ENCODE results near the gene OPN1SW. TPM values are rescaled to one million over a fixed set of nuclear protein-coding genes. Genes with fewer than 3 reads are reported as not detected.

The OPN1SW gene
- total RNA-seq, 1 donor from 2014 or later: not detected

GRCh38 chr7:128790315-128791041, 14.9 kb upstream of the OPN1SW start:
- intact Hi-C loops (cut with micrococcal nuclease): loop anchor here (1.0 to 5.0 kb wide), 4 partner anchors 51 to 265 kb away; partner anchors contain the start of genes ATP6V1F, CALU and TNPO3
- Mint-ChIP-seq H3K36me3 (ENCODE audit: low read depth) (no peaks in the 10 kb centered on the region), H3K4me3 (peak overlapping the region; percentile 85), H3K4me1 (ENCODE audit: low read depth) (peaks cover 4% of the 10 kb centered on the region), H3K27ac (peak overlapping the region; percentile 27), H3K27me3 (ENCODE audit: insufficient read depth) (peaks cover 34% of the 10 kb centered on the region), H3K9me3 (no peaks in the 10 kb centered on the region)
- no peak for DNase-seq (ENCODE audit: low spot score)

- H3K27ac Mint-ChIP-seq: no peak overlapping the region
- H3K4me1 Mint-ChIP-seq (ENCODE audit: low read depth): peaks cover 4% of the 10 kb centered on the region
- peak overlapping the region; percentile 85 for H3K4me3 Mint-ChIP-seq
- intact Hi-C loops (cut with micrococcal nuclease): no loop called here
- H3K9me3 Mint-ChIP-seq: no peaks in the 10 kb centered on the region
- H3K27me3 Mint-ChIP-seq (ENCODE audit: insufficient read depth): peaks cover 38% of the 10 kb centered on the region
- no peaks in the 10 kb centered on the region for H3K36me3 Mint-ChIP-seq (ENCODE audit: low read depth)
- DNase-seq (ENCODE audit: low spot score): no peak
These were observed 13.1 kb upstream of the OPN1SW start for GRCh38 chr7:128788446-128789412.

GRCh38 chr7:128785738-128786137, 10.1 kb upstream of the OPN1SW start:
- H3K4me1 Mint-ChIP-seq (ENCODE audit: low read depth): peaks cover 4% of the 10 kb centered on the region
- H3K27ac Mint-ChIP-seq: no peak overlapping the region

GRCh38 chr7:128783143-128783861, 7.7 kb upstream of the OPN1SW start:
- no peaks in the 10 kb centered on the region for H3K36me3 Mint-ChIP-seq (ENCODE audit: low read depth)
- peaks cover 19% of the 10 kb centered on the region for H3K27me3 Mint-ChIP-seq (ENCODE audit: insufficient read depth)
- H3K4me3 Mint-ChIP-seq: no peak overlapping the region
- intact Hi-C loops (cut with micrococcal nuclease): no loop called here
- no peaks in the 10 kb centered on the region for H3K9me3 Mint-ChIP-seq
- no peak overlapping the region for H3K27ac Mint-ChIP-seq
- no peak for DNase-seq (ENCODE audit: low spot score)
- H3K4me1 Mint-ChIP-seq (ENCODE audit: low read depth): no peaks in the 10 kb centered on the region

More at GRCh38 chr7:128785738-128786137, 10.1 kb upstream of the OPN1SW start:
- no peak overlapping the region for H3K4me3 Mint-ChIP-seq
- peaks cover 39% of the 10 kb centered on the region for H3K27me3 Mint-ChIP-seq (ENCODE audit: insufficient read depth)
- no peaks in the 10 kb centered on the region for H3K36me3 Mint-ChIP-seq (ENCODE audit: low read depth)
- no peaks in the 10 kb centered on the region for H3K9me3 Mint-ChIP-seq
- intact Hi-C loops (cut with micrococcal nuclease): no loop called here
- DNase-seq (ENCODE audit: low spot score): no peak

- intact Hi-C loops (cut with micrococcal nuclease): no loop called here
- Mint-ChIP-seq H3K4me1 (ENCODE audit: low read depth) (peaks cover 6% of the 10 kb centered on the region), H3K4me3 (no peak overlapping the region), H3K36me3 (ENCODE audit: low read depth) (peaks cover 2% of the 10 kb centered on the region), H3K9me3 (peaks cover 14% of the 10 kb centered on the region), H3K27me3 (ENCODE audit: insufficient read depth) (peaks cover 13% of the 10 kb centered on the region), H3K27ac (no peak overlapping the region)
- no peak for DNase-seq (ENCODE audit: low spot score)
These were observed 6.3 kb upstream of the OPN1SW start for GRCh38 chr7:128781851-128782250.

- peaks cover 21% of the 10 kb centered on the region for H3K9me3 Mint-ChIP-seq
- H3K4me1 Mint-ChIP-seq (ENCODE audit: low read depth): peaks cover 6% of the 10 kb centered on the region
- no peak overlapping the region for H3K4me3 Mint-ChIP-seq
- H3K27me3 Mint-ChIP-seq (ENCODE audit: insufficient read depth): peaks cover 12% of the 10 kb centered on the region
- intact Hi-C loops (cut with micrococcal nuclease): no loop called here
- no peak for DNase-seq (ENCODE audit: low spot score)
- H3K36me3 Mint-ChIP-seq (ENCODE audit: low read depth): peaks cover 5% of the 10 kb centered on the region
- H3K27ac Mint-ChIP-seq: no peak overlapping the region
These were observed 5.5 kb upstream of the OPN1SW start for GRCh38 chr7:128781126-128781525.

GRCh38 chr7:128778946-128779345, 3.4 kb upstream of the OPN1SW start:
- Mint-ChIP-seq H3K4me3 (no peak overlapping the region), H3K27me3 (ENCODE audit: insufficient read depth) (peaks cover 3% of the 10 kb centered on the region), H3K27ac (no peak overlapping the region), H3K9me3 (peaks cover 21% of the 10 kb centered on the region), H3K36me3 (ENCODE audit: low read depth) (peaks cover 14% of the 10 kb centered on the region), H3K4me1 (ENCODE audit: low read depth) (peaks cover 6% of the 10 kb centered on the region)
- no peak for DNase-seq (ENCODE audit: low spot score)
- intact Hi-C loops (cut with micrococcal nuclease): no loop called here

- H3K27me3 Mint-ChIP-seq (ENCODE audit: insufficient read depth): peaks cover 3% of the 10 kb centered on the region
- intact Hi-C loops (cut with micrococcal nuclease): no loop called here
- H3K36me3 Mint-ChIP-seq (ENCODE audit: low read depth): peaks cover 18% of the 10 kb centered on the region
- no peak overlapping the region for H3K4me3 Mint-ChIP-seq
- peak overlapping the region; percentile 41 for H3K27ac Mint-ChIP-seq
- H3K9me3 Mint-ChIP-seq: peaks cover 21% of the 10 kb centered on the region
- no peak for DNase-seq (ENCODE audit: low spot score)
- H3K4me1 Mint-ChIP-seq (ENCODE audit: low read depth): peaks cover 6% of the 10 kb centered on the region
These were observed 1.8 kb upstream of the OPN1SW start for GRCh38 chr7:128777156-128778123.

- no peak for DNase-seq (ENCODE audit: low spot score)
- H3K36me3 Mint-ChIP-seq (ENCODE audit: low read depth): peaks cover 33% of the 10 kb centered on the region
- H3K27me3 Mint-ChIP-seq (ENCODE audit: insufficient read depth): no peaks in the 10 kb centered on the region
- H3K9me3 Mint-ChIP-seq: peaks cover 21% of the 10 kb centered on the region
- H3K4me1 Mint-ChIP-seq (ENCODE audit: low read depth): peaks cover 6% of the 10 kb centered on the region
- H3K4me3 Mint-ChIP-seq: no peak overlapping the region
- intact Hi-C loops (cut with micrococcal nuclease): no loop called here
- no peak overlapping the region for H3K27ac Mint-ChIP-seq
These were observed 673 bp downstream of the OPN1SW start for GRCh38 chr7:128774921-128775320.

- Mint-ChIP-seq H3K4me1 (ENCODE audit: low read depth) (peaks cover 6% of the 10 kb centered on the region), H3K36me3 (ENCODE audit: low read depth) (peaks cover 39% of the 10 kb centered on the region), H3K27me3 (ENCODE audit: insufficient read depth) (no peaks in the 10 kb centered on the region), H3K9me3 (peaks cover 21% of the 10 kb centered on the region), H3K27ac (no peak overlapping the region), H3K4me3 (no peak overlapping the region)
- intact Hi-C loops (cut with micrococcal nuclease): no loop called here
- no peak for DNase-seq (ENCODE audit: low spot score)
These were observed 1.4 kb downstream of the OPN1SW start for GRCh38 chr7:128774029-128774689.

GRCh38 chr7:128773604-128774003, 2.0 kb downstream of the OPN1SW start:
- Mint-ChIP-seq H3K27me3 (ENCODE audit: insufficient read depth) (no peaks in the 10 kb centered on the region), H3K27ac (no peak overlapping the region), H3K36me3 (ENCODE audit: low read depth) (peaks cover 43% of the 10 kb centered on the region), H3K4me3 (no peak overlapping the region), H3K4me1 (ENCODE audit: low read depth) (peaks cover 6% of the 10 kb centered on the region), H3K9me3 (peaks cover 21% of the 10 kb centered on the region)
- DNase-seq (ENCODE audit: low spot score): no peak
- intact Hi-C loops (cut with micrococcal nuclease): no loop called here

Measured in activated T-helper 1 cell treated with anti-CD3 and anti-CD28 coated beads, Interleukin-12 subunit alpha, Interleukin-12 subunit beta, Interleukin-2, Interleukin-4 antibody, amounts not matched to agents 30 ng/mL and 10 ng/mL and 1 ng/mL, durations not matched to agents 14 hours and 24 hours and 36 hours (primary cell).